ENCODE measurements around the gene ABCD1. TPM values are rescaled to one million over a fixed set of nuclear protein-coding genes. Genes with fewer than 3 reads are reported as not detected.
A peak's percentile ranks its signal among the peaks of the same experiment; 100 is the strongest.

The ABCD1 gene
- total RNA-seq, 3 donors from 2014 or later, result 10.2 to 27.8 (median 10.5) TPM

DNA sequence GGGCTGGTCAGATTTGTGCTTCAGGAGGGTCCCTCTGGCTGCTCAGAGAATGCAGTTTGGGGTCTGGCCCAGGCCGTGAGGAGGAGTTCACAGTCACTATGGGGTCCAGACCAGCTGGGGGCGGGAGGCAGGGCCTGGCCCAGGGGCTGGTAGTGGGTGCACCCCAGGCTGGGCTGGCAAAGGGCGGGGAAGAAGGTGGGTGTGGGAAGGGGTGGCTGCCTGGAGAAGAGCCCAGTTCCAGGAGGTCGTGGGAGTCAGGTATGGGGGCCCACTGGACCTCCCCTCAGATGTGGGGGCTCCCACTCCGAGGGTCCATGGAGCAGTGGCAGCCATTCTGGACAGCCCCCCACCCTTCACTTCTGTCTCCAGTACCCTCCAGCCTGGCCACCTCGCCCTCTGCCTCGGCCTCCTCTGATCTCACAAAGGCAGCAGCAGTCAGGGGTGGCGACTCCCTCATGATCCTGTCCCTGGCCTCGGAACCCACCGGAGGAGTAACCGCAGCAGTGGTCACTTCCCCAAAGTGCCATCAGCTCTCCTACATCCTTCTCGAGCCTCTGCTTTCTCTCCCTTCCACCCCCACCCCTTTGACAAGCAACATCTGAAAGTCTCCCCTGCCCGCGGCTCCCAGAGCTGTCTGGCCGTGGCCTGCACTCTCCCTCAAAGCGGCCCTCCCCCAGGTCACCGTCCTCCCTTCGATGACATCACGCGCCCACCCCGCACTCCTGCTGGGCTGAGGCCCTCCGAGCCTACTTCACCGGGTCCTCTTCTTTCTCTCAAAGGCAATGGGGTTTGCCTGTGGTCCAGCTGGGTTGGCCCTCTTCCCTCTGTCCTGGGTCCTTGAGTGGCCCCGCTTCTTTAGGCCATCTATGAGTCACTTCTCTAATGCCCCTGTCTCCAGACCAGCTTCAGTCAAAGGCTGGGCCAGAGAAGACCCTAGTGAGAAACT lies 38.6 kb upstream of the ABCD1 start:
- Histone ChIP-seq H3K4me3 (no peak overlapping the region), H3K27me3 (peaks cover 4 to 38% of the 10 kb centered on the region in 2 donors), H3K9me3 (peaks cover 0 to 5% of the 10 kb centered on the region in 2 donors), H3K27ac (no peak overlapping the region), H3K36me3 (no peaks in the 10 kb centered on the region), H3K4me1 (no peaks in the 10 kb centered on the region)
- intact Hi-C loops (cut with DNase I; ENCODE audit: low total_unique reads), result no loop called here
- TF ChIP-seq, protein P1, sequence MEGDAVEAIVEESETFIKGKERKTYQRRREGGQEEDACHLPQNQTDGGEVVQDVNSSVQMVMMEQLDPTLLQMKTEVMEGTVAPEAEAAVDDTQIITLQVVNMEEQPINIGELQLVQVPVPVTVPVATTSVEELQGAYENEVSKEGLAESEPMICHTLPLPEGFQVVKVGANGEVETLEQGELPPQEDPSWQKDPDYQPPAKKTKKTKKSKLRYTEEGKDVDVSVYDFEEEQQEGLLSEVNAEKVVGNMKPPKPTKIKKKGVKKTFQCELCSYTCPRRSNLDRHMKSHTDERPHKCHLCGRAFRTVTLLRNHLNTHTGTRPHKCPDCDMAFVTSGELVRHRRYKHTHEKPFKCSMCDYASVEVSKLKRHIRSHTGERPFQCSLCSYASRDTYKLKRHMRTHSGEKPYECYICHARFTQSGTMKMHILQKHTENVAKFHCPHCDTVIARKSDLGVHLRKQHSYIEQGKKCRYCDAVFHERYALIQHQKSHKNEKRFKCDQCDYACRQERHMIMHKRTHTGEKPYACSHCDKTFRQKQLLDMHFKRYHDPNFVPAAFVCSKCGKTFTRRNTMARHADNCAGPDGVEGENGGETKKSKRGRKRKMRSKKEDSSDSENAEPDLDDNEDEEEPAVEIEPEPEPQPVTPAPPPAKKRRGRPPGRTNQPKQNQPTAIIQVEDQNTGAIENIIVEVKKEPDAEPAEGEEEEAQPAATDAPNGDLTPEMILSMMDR (IDR thresholded peaks at IDR 0.05), result no peak
- TF ChIP-seq POLR2A (IDR thresholded peaks at IDR 0.05), result no peak
- TF ChIP-seq POLR2AphosphoS5 (IDR thresholded peaks at IDR 0.05), result no peak
- no peak for DNase-seq (ENCODE audit: low spot score in 2 of 2)

DNA sequence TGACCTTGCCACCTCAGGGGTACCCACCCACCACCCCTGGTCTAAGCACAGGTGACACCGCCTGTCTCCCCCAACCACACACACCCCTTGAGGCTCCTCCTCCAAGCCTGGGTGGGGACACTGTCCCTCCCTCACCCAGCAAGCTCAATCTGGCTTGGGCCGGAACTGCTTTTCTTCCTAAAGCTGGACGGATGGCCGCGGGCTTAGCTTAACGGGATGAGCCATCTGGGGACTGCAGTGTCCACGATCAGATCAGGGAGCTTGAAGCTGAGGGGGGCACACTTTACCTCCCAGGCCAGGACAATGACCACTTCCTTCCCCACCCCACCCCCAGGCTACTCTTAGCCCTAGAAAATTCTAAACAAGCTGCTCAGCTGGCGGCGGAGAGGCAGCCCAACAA lies 37.9 kb upstream of the ABCD1 start:
- H3K4me1 ChIP-seq, result no peaks in the 10 kb centered on the region
- no peak for DNase-seq (ENCODE audit: low spot score in 2 of 2)
- TF ChIP-seq, protein P1 (IDR thresholded peaks at IDR 0.05), result no peak
- TF ChIP-seq POLR2A (IDR thresholded peaks at IDR 0.05) (no peak), POLR2AphosphoS5 (IDR thresholded peaks at IDR 0.05) (no peak)
- peaks cover 0 to 5% of the 10 kb centered on the region in 2 donors for H3K9me3 ChIP-seq
- H3K27me3 ChIP-seq, result peaks cover 4 to 39% of the 10 kb centered on the region in 2 donors
- H3K27ac ChIP-seq, result peak overlapping the region in 1 of 2 donors; percentile 58
- H3K36me3 ChIP-seq, result no peaks in the 10 kb centered on the region
- intact Hi-C loops (cut with DNase I; ENCODE audit: low total_unique reads), result no loop called here
- H3K4me3 ChIP-seq, result peak overlapping the region in 1 of 3 donors; percentile 66

DNA sequence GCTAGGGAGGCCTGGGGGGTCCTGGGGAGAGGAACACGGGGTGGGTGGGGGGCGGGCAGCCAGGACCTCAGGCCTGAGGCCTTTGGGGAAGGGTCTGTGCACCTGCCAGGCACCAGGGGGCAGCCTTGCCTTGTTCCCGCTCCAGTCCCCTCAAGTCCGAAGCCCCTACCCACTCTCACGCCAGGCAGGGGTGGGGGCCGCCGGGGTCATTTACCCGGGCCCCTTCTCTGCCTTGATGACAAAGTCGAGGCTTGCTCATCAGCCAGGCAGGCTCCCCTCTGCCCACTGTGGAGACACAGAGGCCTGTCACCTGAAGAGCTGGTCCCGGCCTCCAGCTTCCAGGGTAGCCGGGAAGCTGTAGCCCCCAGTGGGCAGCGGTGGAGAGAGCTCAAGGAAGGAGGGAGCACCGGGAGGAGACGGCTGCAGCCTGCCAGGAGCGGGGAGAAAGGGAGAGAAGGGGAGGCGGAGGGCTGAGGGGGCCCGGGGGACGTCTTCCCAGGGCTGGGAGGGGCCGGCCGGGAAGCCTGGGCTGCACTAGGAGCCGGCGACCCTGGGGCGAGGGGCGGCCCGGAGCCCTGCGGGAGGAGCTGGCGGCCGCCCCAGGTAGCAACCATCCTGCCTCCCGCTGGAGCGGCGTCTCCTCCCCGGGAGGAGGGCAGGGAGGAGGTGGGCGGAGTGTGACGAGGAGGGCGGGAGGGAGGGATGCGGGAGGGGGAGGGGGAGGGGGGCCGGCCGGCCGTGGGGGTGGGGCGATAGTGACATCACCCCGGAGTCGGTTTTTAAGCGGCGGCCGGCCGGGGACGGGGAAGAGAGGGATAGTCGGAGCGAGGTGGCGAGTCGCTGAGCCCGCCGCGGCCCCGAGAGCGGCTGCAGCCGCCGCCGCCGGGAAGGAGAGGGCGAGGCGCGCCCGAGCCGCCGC lies 37.3 kb upstream of the ABCD1 start, which contains the start of gene SLC6A8:
Gene SLC6A8, plus strand, starts transcription at position 806 of the 919 bp plus-strand sequence. CDS start 649 bp downstream, outside the sequence.
- Histone ChIP-seq H3K36me3 (no peaks in the 10 kb centered on the region), H3K9me3 (peaks cover 0 to 5% of the 10 kb centered on the region in 2 donors), H3K27ac (peak within 1 kb of the TSS; percentile 42 to 58), H3K4me3 (peak within 1 kb of the TSS; percentile 31 to 69 (median 52)), H3K4me1 (no peaks in the 10 kb centered on the region), H3K27me3 (peaks cover 4 to 35% of the 10 kb centered on the region in 2 donors)
- DNase-seq (ENCODE audit: low spot score in 2 of 2), result peak; percentile 58 to 72
- intact Hi-C loops (cut with DNase I; ENCODE audit: low total_unique reads), result no loop called here
- TF ChIP-seq POLR2A (IDR thresholded peaks at IDR 0.05) (no peak), POLR2AphosphoS5 (IDR thresholded peaks at IDR 0.05) (no peak)
- TF ChIP-seq, protein P1 (IDR thresholded peaks at IDR 0.05), result no peak

DNA sequence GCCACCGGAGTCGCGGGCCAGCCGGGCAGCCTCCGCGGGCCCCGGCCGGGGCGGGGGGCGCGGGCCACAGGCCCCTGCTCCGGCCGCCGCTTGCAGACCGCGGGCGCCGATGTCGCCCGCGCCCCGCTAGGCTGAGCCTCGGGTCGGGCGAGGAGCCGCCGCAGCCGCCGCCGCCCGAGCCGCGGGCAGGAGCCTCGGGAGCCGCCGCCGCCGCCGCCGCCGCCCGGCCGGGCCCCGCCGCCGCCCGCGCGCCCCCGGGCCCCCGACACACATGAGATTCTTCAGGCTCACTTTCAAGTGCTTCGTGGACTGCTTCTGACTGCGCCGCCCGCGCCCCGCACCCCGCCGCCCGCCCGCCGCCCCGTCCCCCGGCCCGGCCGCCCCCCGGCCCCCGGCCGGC lies 36.6 kb upstream of the ABCD1 start:
- TF ChIP-seq, protein P1 (IDR thresholded peaks at IDR 0.05), result no peak
- no peak for TF ChIP-seq POLR2A (IDR thresholded peaks at IDR 0.05)
- no peak for TF ChIP-seq POLR2AphosphoS5 (IDR thresholded peaks at IDR 0.05)
- DNase-seq (ENCODE audit: low spot score in 2 of 2), result no peak
- H3K36me3 ChIP-seq, result no peaks in the 10 kb centered on the region
- H3K9me3 ChIP-seq, result peaks cover 0 to 5% of the 10 kb centered on the region in 2 donors
- intact Hi-C loops (cut with DNase I; ENCODE audit: low total_unique reads), result no loop called here
- H3K27ac ChIP-seq, result peak overlapping the region in 1 of 2 donors; percentile 58
- peaks cover 4 to 36% of the 10 kb centered on the region in 2 donors for H3K27me3 ChIP-seq
- H3K4me3 ChIP-seq, result peak overlapping the region in 2 of 3 donors; percentile 52 to 69
- H3K4me1 ChIP-seq, result no peaks in the 10 kb centered on the region

All from breast epithelium (tissue), 4 donors.